ENCODE results near the gene TTC7B.

GRCh38 chr14:90519262-90519920 is 296.8 kb downstream of the TTC7B start:
- TF ChIP-seq CTCF (IDR thresholded peaks at IDR 0.05) = no peak
- no peak for TF ChIP-seq POLR2A (IDR thresholded peaks at IDR 0.05)

All from esophagus squamous epithelium (tissue), 4 donors.